Measurements from ENCODE around the gene ADCY10. TPM values are rescaled to one million over a fixed set of nuclear protein-coding genes. Genes with fewer than 3 reads are reported as not detected.
"Not testable (repeated sequence)": the region's sequence is repeated elsewhere in the genome, so short reads cannot be mapped to it uniquely, and the experiment has no call there.

Gene ADCY10
- total RNA-seq, 1 donor from 2014 or later, result not detected

- no peaks in the 10 kb centered on the region for H3K27me3 ChIP-seq
- H3K4me1 ChIP-seq, result no peaks in the 10 kb centered on the region
- no peaks in the 10 kb centered on the region for H3K9me3 ChIP-seq
- TF ChIP-seq POLR2AphosphoS5 (IDR thresholded peaks at IDR 0.05; ENCODE audit: insufficient read depth in 1 of 2, low read depth in 1 of 2) (no peak), POLR2A (IDR thresholded peaks at IDR 0.05) (no peak)
- TF ChIP-seq, protein P1, sequence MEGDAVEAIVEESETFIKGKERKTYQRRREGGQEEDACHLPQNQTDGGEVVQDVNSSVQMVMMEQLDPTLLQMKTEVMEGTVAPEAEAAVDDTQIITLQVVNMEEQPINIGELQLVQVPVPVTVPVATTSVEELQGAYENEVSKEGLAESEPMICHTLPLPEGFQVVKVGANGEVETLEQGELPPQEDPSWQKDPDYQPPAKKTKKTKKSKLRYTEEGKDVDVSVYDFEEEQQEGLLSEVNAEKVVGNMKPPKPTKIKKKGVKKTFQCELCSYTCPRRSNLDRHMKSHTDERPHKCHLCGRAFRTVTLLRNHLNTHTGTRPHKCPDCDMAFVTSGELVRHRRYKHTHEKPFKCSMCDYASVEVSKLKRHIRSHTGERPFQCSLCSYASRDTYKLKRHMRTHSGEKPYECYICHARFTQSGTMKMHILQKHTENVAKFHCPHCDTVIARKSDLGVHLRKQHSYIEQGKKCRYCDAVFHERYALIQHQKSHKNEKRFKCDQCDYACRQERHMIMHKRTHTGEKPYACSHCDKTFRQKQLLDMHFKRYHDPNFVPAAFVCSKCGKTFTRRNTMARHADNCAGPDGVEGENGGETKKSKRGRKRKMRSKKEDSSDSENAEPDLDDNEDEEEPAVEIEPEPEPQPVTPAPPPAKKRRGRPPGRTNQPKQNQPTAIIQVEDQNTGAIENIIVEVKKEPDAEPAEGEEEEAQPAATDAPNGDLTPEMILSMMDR (IDR thresholded peaks at IDR 0.05), result no peak
- H3K4me3 ChIP-seq, result no peak overlapping the region
- no peak for DNase-seq (ENCODE audit: extremely low spot score in 2 of 2)
- no peaks in the 10 kb centered on the region for H3K36me3 ChIP-seq
- H3K27ac ChIP-seq, result no peak overlapping the region
- intact Hi-C loops (cut with DNase I), result no loop called here
Measured at GRCh38 chr1:167833904-167834303, 80.0 kb downstream of the ADCY10 start.

GRCh38 chr1:167832693-167833092, 81.2 kb downstream of the ADCY10 start:
- TF ChIP-seq POLR2AphosphoS5 (IDR thresholded peaks at IDR 0.05; ENCODE audit: insufficient read depth in 1 of 2, low read depth in 1 of 2), result no peak
- no peaks in the 10 kb centered on the region for H3K36me3 ChIP-seq
- no peak for DNase-seq (ENCODE audit: extremely low spot score in 2 of 2)
- intact Hi-C loops (cut with DNase I), result no loop called here
- no peaks in the 10 kb centered on the region for H3K9me3 ChIP-seq
- H3K4me3 ChIP-seq, result no peak overlapping the region
- H3K27ac ChIP-seq, result no peak overlapping the region
- no peaks in the 10 kb centered on the region for H3K27me3 ChIP-seq
- H3K4me1 ChIP-seq, result no peaks in the 10 kb centered on the region

- H3K4me1 ChIP-seq; H3K4me3 ChIP-seq; H3K27me3 ChIP-seq; DNase-seq (ENCODE audit: extremely low spot score in 2 of 2); H3K36me3 ChIP-seq; H3K9me3 ChIP-seq; intact Hi-C loops (cut with DNase I); H3K27ac ChIP-seq: not testable (repeated sequence)
Measured at GRCh38 chr1:167830668-167831067, 83.3 kb downstream of the ADCY10 start.

DNA sequence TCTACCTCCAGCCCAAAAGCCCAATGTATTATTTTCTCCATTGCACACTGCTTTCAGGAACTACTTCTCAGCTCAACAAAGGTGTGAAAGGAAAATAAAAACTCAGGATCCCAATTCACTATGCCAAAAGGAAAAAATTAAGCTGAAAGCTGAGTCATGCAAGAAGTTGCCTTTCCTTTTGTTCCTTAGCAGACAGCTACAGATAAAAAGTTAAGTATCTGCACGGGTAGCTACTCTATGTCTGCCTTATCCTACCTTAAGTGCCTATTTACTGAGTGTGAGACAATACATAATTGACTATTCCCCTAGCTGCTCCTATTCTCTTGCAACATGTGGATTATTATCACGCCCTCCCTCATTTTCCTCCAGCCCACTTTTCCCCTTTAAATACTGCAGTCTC, 84.1 kb downstream of the ADCY10 start:
- TF ChIP-seq, protein P1 (IDR thresholded peaks at IDR 0.05), result no peak
- TF ChIP-seq POLR2A (IDR thresholded peaks at IDR 0.05) (no peak), POLR2AphosphoS5 (IDR thresholded peaks at IDR 0.05; ENCODE audit: insufficient read depth in 1 of 2, low read depth in 1 of 2) (no peak)
- intact Hi-C loops (cut with DNase I), result no loop called here
- no peaks in the 10 kb centered on the region for H3K9me3 ChIP-seq

GRCh38 chr1:167826127-167826526, 87.8 kb downstream of the ADCY10 start:
- intact Hi-C loops (cut with DNase I), result no loop called here

More for the DNA sequence above, 84.1 kb downstream of the ADCY10 start:
- Histone ChIP-seq H3K4me3 (no peak overlapping the region), H3K4me1 (no peaks in the 10 kb centered on the region), H3K36me3 (no peaks in the 10 kb centered on the region), H3K27ac (no peak overlapping the region), H3K27me3 (no peaks in the 10 kb centered on the region)
- DNase-seq (ENCODE audit: extremely low spot score in 2 of 2), result no peak

GRCh38 chr1:167825419-167826079, 88.4 kb downstream of the ADCY10 start:
- no peak overlapping the region for H3K27ac ChIP-seq
- no peak overlapping the region for H3K4me3 ChIP-seq
- intact Hi-C loops (cut with DNase I), result no loop called here
- H3K36me3 ChIP-seq, result no peaks in the 10 kb centered on the region
- no peaks in the 10 kb centered on the region for H3K4me1 ChIP-seq
- H3K9me3 ChIP-seq, result no peaks in the 10 kb centered on the region
- no peak for DNase-seq (ENCODE audit: extremely low spot score in 2 of 2)
- TF ChIP-seq POLR2A (IDR thresholded peaks at IDR 0.05) (no peak), POLR2AphosphoS5 (IDR thresholded peaks at IDR 0.05; ENCODE audit: insufficient read depth in 1 of 2, low read depth in 1 of 2) (no peak)
- TF ChIP-seq, protein P1 (IDR thresholded peaks at IDR 0.05), result no peak
- no peaks in the 10 kb centered on the region for H3K27me3 ChIP-seq

More at GRCh38 chr1:167826127-167826526, 87.8 kb downstream of the ADCY10 start:
- Histone ChIP-seq H3K27ac (no peak overlapping the region), H3K4me1 (no peaks in the 10 kb centered on the region), H3K27me3 (no peaks in the 10 kb centered on the region), H3K4me3 (no peak overlapping the region), H3K9me3 (no peaks in the 10 kb centered on the region), H3K36me3 (no peaks in the 10 kb centered on the region)
- no peak for DNase-seq (ENCODE audit: extremely low spot score in 2 of 2)
- TF ChIP-seq POLR2A (IDR thresholded peaks at IDR 0.05) (no peak), POLR2AphosphoS5 (IDR thresholded peaks at IDR 0.05; ENCODE audit: insufficient read depth in 1 of 2, low read depth in 1 of 2) (no peak)
- TF ChIP-seq, protein P1 (IDR thresholded peaks at IDR 0.05), result no peak

Data from vagina (tissue), 2 donors.